Liver (tissue), 9 donors: ENCODE results near the gene PDK2. TPM values are rescaled to one million over a fixed set of nuclear protein-coding genes. Genes with fewer than 3 reads are reported as not detected.

Source experiments
- DNase-seq: peaks from one replicate; pipeline ENCODE4 v3.0.0-alpha.2; 2017; ENCODE audit warnings: low spot score
- H3K27ac ChIP-seq, 2 donors: one replicate each; pipeline ENCODE4 v1.7.0; 2013; ENCODE audit warnings: inconsistent platforms in 2 of 2, low read length in 2 of 2, control low read depth in 1 of 2, low read depth in 1 of 2, mild to moderate bottlenecking in 1 of 2
- H3K27me3 ChIP-seq, 4 donors: one replicate each; pipeline versions ENCODE4 v1.6.1 to v1.7.0; 2013; ENCODE audit warnings: low read length in 3 of 4, inconsistent platforms in 1 of 4, mild to moderate bottlenecking in 1 of 4, moderate library complexity in 1 of 4; ENCODE audit not compliant: control insufficient read depth in 4 of 4, insufficient read depth in 4 of 4
- H3K36me3 ChIP-seq, 4 donors: one replicate each; pipeline versions ENCODE4 v1.6.1 to v1.7.0; 2013; ENCODE audit warnings: low read length in 3 of 4, mild to moderate bottlenecking in 3 of 4, low read depth in 1 of 4, moderate library complexity in 1 of 4; ENCODE audit not compliant: control insufficient read depth in 4 of 4, insufficient read depth in 3 of 4
- H3K4me1 ChIP-seq, 4 donors: one replicate each; pipeline versions ENCODE4 v1.6.1 to v1.7.0; 2013; ENCODE audit warnings: low read length in 3 of 4, mild to moderate bottlenecking in 3 of 4, moderate library complexity in 1 of 4; ENCODE audit not compliant: control insufficient read depth in 4 of 4, insufficient read depth in 4 of 4
- H3K4me3 ChIP-seq, 3 donors: one replicate each; pipeline versions ENCODE4 v1.6.1 to v1.7.0; 2013; ENCODE audit warnings: low read length in 3 of 3, control low read depth in 1 of 3, low read depth in 1 of 3, mild to moderate bottlenecking in 1 of 3
- H3K9ac ChIP-seq, 2 donors: one replicate each; pipeline ENCODE4 v1.7.0; 2013; ENCODE audit warnings: low read length in 2 of 2, mild to moderate bottlenecking in 2 of 2, moderate library complexity in 2 of 2, control low read depth in 1 of 2, low read depth in 1 of 2
- H3K9me3 ChIP-seq, 4 donors: one replicate each; pipeline versions ENCODE4 v1.6.1 to v1.7.0; 2013; ENCODE audit warnings: low read length in 3 of 4; ENCODE audit not compliant: control insufficient read depth in 4 of 4
- CTCF ChIP-seq: fragments of 150-350 bp; IDR thresholded peaks from 2 replicates; pipeline ENCODE4 v1.5.1; 2017; ENCODE audit warnings: improper control_type of control experiment, low read depth, low read length; ENCODE audit not compliant: missing input control
- FOXA1 ChIP-seq: IDR thresholded peaks from 2 replicates; pipeline ENCODE4 v1.6.1; 2016; ENCODE audit warnings: antibody characterized with exemption
- FOXA2 ChIP-seq: IDR thresholded peaks from 2 replicates; pipeline ENCODE4 v1.6.1; 2016; ENCODE audit warnings: antibody characterized with exemption
- HNF4G ChIP-seq: IDR thresholded peaks from 2 replicates; pipeline ENCODE4 v1.6.1; 2016; ENCODE audit warnings: antibody characterized with exemption
- JUND ChIP-seq, 2 donors: IDR thresholded peaks; 2 replicates each; pipeline ENCODE4 v1.6.1; 2016; ENCODE audit warnings: antibody characterized with exemption in 2 of 2
- NR2F2 ChIP-seq: IDR thresholded peaks from 2 replicates; pipeline ENCODE4 v1.6.1; 2016; ENCODE audit warnings: antibody characterized with exemption
- RAD21 ChIP-seq, 2 donors: IDR thresholded peaks; 2 replicates each; pipeline ENCODE4 v1.6.1; 2016; ENCODE audit warnings: antibody characterized with exemption in 2 of 2, mild to moderate bottlenecking in 2 of 2
- RXRA ChIP-seq, 2 donors: IDR thresholded peaks; 2 replicates each; pipeline ENCODE4 v1.6.1; 2017 to 2018; ENCODE audit warnings: antibody characterized with exemption in 2 of 2, mild to moderate bottlenecking in 1 of 2
- SP1 ChIP-seq: IDR thresholded peaks from 2 replicates; pipeline ENCODE4 v1.6.1; 2018; ENCODE audit warnings: antibody characterized with exemption, mild to moderate bottlenecking
- TAF1 ChIP-seq: conservative IDR thresholded peaks from 2 replicates; pipeline ENCODE4 v1.6.1; 2016; ENCODE audit warnings: antibody characterized with exemption, mild to moderate bottlenecking
- YY1 ChIP-seq: IDR thresholded peaks from 2 replicates; pipeline ENCODE4 v1.6.1; 2016; ENCODE audit warnings: antibody characterized with exemption, mild to moderate bottlenecking
- WGBS: extraction: QIAGEN DNeasy Blood & Tissue Kit; methylation state at CpG from one replicate; pipeline ENCODE4 v1.1.7; 2013; 5-methylcytosine and 5-hydroxymethylcytosine counted together
- polyA plus RNA-seq, 2 donors: library from polyadenylated mRNA; stranded (reverse) in 1 of 2; unstranded in 1 of 2; fragments of 200-250 nt in 1 of 2; fragments of >200 nt in 1 of 2; fragmentation: Nextera tagmentation in 1 of 2; extraction: Ambion mirVana in 1 of 2; gene quantifications; one replicate each; pipeline versions ENCODE4 v1.2.1 to v1.2.3, GENCODE V29; 2013 to 2015
- total RNA-seq, 2 donors: library from RNA; depleted of rRNA; stranded (reverse); fragments of >200 nt; gene quantifications; one replicate each; pipeline ENCODE4 v1.2.3, GENCODE V29; 2014
- TF ChIP-seq, protein P1 (sequence below): IDR thresholded peaks from 2 replicates; pipeline ENCODE4 v1.6.1; 2016; ENCODE audit warnings: antibody characterized with exemption, mild to moderate bottlenecking
- donor health status: healthy.
- donor health status: healthy.
- donor health status: healthy.
- donor health status: healthy.
- donor health status: healthy.

PDK2 gene
- total and polyA plus RNA-seq, 4 donors: 8.6 to 36.6 (median 28.5) TPM

DNA sequence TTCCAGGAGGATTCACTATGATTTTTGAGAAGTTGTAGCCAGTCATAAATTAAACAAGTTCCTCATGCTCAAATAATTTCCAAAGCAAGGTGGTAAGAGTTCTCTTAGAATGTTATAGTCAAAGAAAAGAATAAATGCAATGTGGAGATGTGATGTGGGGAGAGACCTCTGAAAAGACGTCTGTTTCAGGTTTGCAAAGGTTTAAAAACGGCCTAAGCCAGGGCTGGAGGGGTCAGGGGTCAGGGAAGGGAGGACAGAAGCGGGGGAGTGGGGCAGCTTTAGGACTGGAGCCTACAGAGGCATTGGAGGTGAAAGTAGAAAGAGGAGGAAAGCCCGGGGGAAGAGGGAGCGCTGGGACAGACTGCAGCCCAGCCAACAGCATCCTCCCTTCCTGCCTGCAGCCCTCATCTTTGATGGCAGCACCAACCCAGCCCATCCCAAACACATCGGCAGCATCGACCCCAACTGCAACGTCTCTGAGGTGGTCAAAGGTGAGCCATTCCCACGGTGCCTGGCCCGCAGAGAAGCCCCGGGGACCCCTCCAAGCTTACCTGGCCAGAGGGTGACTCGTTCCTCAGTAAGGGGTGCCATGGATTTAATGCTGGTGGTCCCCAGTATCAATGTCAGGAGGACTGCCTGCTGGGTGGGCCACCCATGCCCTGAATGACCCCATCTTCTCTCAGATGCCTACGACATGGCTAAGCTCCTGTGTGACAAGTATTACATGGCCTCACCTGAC is 11.4 kb downstream of the PDK2 start:
- TF ChIP-seq, protein P1, sequence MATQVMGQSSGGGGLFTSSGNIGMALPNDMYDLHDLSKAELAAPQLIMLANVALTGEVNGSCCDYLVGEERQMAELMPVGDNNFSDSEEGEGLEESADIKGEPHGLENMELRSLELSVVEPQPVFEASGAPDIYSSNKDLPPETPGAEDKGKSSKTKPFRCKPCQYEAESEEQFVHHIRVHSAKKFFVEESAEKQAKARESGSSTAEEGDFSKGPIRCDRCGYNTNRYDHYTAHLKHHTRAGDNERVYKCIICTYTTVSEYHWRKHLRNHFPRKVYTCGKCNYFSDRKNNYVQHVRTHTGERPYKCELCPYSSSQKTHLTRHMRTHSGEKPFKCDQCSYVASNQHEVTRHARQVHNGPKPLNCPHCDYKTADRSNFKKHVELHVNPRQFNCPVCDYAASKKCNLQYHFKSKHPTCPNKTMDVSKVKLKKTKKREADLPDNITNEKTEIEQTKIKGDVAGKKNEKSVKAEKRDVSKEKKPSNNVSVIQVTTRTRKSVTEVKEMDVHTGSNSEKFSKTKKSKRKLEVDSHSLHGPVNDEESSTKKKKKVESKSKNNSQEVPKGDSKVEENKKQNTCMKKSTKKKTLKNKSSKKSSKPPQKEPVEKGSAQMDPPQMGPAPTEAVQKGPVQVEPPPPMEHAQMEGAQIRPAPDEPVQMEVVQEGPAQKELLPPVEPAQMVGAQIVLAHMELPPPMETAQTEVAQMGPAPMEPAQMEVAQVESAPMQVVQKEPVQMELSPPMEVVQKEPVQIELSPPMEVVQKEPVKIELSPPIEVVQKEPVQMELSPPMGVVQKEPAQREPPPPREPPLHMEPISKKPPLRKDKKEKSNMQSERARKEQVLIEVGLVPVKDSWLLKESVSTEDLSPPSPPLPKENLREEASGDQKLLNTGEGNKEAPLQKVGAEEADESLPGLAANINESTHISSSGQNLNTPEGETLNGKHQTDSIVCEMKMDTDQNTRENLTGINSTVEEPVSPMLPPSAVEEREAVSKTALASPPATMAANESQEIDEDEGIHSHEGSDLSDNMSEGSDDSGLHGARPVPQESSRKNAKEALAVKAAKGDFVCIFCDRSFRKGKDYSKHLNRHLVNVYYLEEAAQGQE: no peak
- TF ChIP-seq FOXA1 (no peak), RAD21 (IDR thresholded peaks at IDR 0.05) (no peak), TAF1 (no peak), CTCF (no peak), NR2F2 (no peak), RXRA (IDR thresholded peaks at IDR 0.05) (no peak), SP1 (no peak), JUND (IDR thresholded peaks at IDR 0.05) (no peak), YY1 (no peak), FOXA2 (no peak), HNF4G (no peak)
- Histone ChIP-seq H3K27me3 (no peaks in the 10 kb centered on the region), H3K9me3 (no peaks in the 10 kb centered on the region), H3K36me3 (peaks cover 17 to 39% (median 25%) of the 10 kb centered on the region in 4 donors), H3K4me1 (peaks cover 12 to 20% (median 16%) of the 10 kb centered on the region in 4 donors), H3K27ac (no peak overlapping the region), H3K4me3 (no peak overlapping the region), H3K9ac (no peak overlapping the region)
- WGBS: 78% methylated on average over 13 of the region's 13 CpGs
- no peak for DNase-seq

DNA sequence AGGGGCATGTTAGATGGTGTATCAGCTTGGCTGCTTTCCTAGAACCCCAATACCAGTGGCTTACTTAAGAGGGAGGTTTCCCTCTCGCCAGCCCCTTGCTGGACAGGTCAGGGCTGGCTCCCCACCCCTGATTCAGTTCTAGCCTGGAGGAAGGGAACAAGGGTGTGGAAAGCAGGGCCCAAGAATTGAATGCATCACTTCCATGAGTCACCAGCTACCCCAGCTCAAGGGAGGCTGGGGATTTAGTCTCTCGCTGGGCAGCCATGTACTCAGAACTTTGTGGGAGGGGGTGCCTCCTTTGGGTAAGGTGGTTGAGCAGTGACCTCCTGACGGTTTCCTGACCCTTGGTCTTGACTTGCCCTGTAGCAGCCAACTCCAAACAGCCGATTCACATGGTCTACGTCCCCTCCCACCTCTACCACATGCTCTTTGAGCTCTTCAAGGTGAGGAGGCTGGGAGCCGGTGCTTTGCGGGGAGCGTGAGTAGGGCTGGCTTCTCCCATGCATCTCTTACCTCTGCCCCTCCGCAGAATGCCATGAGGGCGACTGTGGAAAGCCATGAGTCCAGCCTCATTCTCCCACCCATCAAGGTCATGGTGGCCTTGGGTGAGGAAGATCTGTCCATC is 12.8 kb downstream of the PDK2 start:
- H3K9ac ChIP-seq: no peak overlapping the region
- H3K27ac ChIP-seq: no peak overlapping the region
- TF ChIP-seq CTCF: no peak
- no peaks in the 10 kb centered on the region for H3K9me3 ChIP-seq
- H3K27me3 ChIP-seq: no peaks in the 10 kb centered on the region
- H3K36me3 ChIP-seq: peaks cover 17 to 39% (median 25%) of the 10 kb centered on the region in 4 donors
- peaks cover 1 to 16% (median 12%) of the 10 kb centered on the region in 4 donors for H3K4me1 ChIP-seq
- H3K4me3 ChIP-seq: no peak overlapping the region
- WGBS: 90% methylated on average over 10 of the region's 10 CpGs
- no peak for DNase-seq
